Dermis microvascular lymphatic vessel endothelial cell (primary cell): ENCODE data around the gene DNAJB6. TPM values are rescaled to one million over a fixed set of nuclear protein-coding genes. Genes with fewer than 3 reads are reported as not detected.

Experiments
- DNase-seq, 2 donors: peaks; one replicate each; pipeline versions ENCODE4 v3.0.0 to v3.0.0-alpha.2; 2010; ENCODE audit warnings: low read depth in 2 of 2
- total RNA-seq: library from RNA; depleted of rRNA; stranded (reverse); fragments of >200 nt; gene quantifications from 2 replicates; pipeline ENCODE4 v1.2.1, GENCODE V29; 2014

The DNAJB6 gene
- total RNA-seq, 1 donor from 2014 or later = 89.1 TPM

DNA sequence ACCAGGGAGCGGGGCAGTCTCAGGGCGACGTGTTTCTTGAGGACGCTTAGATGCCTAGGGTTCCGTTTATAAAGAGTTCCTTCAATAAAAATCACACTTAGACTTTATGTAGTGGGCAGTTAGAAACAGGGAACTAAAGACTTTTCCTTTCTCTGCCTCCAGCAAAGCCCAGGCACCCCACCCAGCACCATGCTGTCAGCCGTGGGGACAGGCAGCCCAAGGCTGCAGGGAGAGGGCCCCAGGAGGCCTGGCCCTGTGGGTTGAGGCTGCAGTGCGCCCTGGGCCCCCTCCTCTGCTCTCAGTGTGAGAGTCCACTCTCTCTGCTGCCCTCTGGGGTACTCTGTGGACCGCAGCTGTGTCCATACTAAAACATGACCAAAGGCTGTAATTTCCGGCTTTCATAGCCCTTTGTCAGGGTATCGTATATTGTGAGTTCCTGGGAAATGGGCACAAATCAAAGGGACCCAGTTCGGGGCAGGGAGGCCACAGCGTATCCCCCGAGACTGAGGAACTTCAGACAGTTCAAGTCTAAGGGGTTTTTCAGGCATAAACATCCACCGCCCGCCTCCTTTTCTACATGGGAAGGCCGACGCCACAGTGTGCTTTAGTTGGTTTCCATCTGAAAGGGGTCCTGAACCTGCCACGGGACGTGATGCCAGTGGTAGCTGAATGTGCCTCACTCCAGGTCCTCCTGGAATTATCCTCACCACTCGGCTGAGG lies 59.7 kb downstream of the DNAJB6 start:
- no peak for DNase-seq

DNA sequence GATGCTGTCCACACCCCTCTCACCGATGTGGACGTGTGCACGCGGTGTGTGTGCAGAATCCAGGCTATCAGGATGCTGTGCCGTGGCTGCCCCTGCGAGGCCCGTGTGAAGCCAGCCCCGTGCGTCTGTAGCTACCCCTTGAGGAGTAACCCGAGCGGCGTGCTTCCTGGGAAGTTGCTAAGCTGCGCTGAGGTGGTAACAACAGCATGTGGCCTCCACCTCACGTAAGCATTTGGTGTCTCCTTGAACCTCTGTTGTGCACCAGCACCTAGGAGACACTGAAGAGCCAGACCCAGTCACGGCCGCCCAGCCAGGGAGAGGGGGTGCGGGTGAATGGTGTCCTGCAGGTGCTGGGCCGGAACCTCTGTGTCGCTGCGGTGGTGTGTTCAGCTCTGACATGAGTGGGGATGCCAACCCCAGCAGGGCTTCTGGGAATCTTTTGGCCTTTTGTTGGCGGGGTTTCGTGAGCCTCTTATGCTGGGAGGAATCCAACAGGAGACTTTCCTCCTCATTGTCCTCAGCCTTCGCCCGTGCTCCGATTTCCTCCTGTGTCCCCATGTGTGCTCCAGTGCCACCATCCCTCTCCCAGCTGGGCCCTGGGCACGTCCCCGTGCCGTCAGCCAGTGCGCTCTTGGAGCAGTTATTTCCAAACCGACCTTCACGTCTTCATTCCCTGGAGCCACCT lies 60.4 kb downstream of the DNAJB6 start:
- DNase-seq = no peak

DNA sequence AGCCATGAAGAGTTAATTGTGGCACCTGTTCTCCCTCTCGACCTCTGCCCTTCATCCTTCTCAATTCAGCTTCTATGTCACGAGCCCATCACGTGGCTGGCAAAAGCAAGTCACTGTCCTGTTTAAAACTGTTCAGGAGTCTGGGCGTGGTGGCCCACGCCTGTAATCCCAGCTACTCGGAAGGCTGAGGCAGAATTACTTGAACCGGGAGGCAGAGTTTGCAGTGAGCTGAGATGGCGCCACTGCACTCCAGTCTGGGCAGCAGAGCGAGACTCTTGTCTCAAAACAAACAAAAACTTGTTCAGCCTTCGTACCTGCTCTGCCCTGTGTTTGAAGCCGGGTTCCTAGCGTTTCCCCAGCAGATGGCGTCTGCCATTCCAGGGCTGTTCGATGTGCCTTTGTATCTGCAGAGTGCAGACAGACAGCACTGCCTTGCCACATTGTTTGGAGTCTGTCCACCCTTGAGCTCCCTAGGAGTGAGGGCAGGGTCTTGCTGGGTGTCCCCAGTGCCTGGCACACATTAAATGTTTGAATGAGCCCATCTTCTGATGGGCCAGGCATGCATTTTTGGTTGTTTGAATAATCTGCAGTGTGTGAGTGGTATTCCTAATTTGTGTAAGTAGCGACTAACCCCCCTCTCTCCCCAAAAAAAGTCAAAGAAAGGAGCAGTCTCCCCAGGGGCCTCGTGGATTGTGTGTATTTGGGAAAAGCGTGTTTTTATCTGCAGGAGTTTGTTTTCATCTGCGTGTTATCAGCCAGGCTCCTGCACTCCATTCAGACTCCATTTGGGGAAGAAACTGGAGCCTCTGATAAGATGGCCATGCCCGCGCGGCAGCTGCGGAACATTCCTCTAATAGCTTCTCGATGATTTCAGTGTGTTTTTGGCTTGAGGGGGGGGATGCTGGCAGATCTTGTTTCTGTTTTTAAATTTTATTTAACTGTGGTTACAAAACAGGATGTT lies 61.2 kb downstream of the DNAJB6 start:
- DNase-seq = peak in 1 of 2 donors; percentile 28

DNA sequence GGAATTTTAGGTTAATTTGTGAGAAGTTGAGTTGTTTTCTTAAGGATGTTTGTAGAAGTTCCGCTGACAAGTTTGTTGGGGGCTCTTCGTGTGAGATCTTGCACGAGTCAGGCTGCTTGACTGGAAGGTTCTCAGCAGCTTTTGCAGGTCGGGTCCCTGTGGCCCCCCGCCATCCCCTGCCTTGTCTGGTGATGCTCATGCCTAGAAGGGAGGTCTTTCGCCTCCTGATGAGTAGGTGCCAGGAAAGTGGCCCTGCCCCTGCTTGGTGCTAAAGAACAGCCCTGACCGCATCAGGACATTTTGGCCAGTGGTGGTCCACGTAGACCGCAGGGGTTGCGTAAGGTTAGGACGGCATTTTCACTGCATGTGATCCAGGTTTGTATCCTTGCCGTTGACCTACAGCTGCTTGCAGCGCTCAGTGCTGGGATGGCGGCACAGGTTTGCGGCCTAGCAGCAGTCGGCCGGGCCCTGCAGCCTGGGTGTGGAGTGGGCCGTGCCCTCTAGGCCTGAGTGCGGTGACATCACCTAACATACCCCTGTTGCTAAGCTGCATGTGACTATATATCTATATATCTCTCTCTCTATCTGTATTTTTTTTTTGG lies 62.4 kb downstream of the DNAJB6 start:
- DNase-seq = no peak

DNA sequence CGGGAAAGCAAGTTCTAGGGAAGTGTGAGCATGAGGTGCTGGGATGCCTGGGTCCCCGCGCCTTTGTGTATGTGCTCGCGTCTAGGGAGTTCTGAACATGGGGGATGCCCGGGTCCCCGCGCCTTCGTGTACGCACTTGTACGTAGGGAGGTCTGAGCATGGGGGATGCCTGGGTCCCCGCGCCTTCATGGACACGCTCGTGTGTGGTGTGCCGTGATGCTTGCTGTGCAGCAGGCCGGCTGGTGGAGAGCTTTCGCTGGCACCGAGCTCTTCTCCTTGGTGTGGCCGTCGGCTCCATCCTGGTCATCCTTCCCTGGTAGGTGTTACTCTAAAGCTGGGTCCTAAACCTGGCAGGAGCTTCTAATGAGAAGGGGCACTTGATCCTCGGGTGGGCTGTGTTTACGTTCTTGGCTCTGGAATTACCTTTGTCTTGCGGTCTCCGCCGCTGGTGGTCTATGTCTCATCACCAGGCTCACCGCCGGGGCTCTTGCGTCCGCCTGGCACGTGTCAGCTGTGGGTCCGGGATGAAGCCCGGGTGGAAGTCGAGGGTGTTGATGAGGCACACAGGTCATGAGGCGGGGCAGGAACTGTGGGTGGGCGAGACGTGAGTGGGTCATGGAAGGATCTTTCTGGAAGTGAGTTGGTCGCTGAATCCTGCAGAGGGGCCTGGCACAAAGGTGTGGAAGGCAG lies 63.5 kb downstream of the DNAJB6 start:
- no peak for DNase-seq

DNA sequence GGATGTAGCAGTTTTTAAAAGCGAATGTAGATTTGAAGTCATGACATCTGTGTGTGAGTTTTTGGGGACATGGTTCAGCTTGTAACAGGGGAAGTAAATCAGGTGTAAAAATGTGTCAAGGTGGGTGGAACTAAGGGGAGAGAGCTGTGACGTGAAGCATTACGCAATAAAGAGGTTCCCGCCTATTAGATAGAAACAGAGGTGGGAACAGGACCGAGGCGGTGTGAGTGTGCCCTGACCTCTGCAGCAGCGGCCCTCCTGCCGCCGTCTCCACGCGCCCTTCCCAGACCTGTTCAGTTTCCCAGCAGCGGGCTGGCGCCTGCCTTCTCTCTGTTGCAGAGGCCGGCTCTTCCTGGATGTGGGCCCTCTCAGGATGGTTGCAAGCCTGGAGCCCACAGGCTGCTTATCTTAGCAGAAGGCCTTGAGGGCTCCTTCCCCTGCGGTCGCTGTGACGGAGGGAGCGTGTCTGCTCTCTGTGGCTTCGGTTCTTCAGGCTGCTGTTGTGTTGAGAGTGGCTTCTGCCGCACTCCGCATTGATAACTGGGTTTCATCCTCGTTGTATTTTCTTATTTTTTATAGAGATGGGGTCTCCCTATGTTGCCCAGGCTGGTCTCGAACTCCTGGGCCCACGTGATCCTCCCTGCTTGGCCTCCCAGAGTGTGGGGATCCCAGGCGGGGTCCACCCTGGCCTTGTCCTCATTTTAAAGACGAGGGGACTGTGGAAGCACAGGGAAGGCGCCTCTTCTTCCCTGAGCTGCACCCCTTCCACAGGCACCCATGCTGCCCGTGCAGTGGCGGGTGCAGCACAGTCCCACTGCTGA lies 65.0 kb downstream of the DNAJB6 start:
- no peak for DNase-seq

DNA sequence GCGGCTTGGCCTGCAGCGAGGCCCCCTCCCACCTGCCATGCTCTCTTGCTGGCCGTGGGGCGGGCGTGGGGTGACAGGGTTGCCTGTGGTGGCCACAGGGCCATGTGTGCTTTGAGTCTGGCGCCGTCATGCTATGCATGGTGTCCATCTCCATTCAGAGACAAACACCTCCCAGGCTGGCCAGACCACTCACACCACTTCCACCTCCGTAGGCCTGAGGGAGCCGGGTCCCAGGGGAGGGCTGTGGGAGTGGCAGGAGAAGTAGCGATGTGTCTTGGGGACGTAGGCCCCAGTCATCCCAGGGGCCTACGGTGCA lies 65.5 kb downstream of the DNAJB6 start:
- DNase-seq = no peak

DNA sequence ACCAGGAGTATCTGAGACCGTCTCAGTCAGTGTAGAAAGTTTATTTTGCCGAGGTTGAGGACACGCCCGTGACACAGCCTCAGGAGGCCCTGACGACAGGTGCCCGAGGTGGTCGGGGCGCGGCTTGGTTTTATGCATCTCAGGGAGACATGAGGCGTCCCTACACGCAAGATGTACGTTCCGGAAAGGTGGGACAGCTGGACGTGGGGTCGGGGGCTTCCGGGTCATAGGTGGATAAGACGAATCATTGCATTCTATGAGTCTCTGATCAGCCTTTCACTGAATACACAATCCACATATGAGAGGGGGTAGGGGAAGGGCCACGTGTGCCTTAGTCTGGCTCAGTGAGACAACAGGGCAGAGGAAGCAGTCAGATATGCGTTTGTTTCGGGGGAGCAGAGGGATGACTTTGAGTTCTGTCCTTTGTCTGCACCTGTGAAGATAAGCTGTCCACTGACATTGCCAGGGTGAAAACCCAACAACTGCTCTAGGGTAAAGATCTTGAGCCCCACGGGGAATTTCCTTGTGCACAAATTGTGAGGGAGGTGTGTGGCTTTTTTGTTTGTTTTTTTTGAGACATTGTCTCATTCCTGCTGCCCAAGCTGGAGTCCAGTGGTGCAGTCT lies 66.2 kb downstream of the DNAJB6 start:
- DNase-seq = no peak

DNA sequence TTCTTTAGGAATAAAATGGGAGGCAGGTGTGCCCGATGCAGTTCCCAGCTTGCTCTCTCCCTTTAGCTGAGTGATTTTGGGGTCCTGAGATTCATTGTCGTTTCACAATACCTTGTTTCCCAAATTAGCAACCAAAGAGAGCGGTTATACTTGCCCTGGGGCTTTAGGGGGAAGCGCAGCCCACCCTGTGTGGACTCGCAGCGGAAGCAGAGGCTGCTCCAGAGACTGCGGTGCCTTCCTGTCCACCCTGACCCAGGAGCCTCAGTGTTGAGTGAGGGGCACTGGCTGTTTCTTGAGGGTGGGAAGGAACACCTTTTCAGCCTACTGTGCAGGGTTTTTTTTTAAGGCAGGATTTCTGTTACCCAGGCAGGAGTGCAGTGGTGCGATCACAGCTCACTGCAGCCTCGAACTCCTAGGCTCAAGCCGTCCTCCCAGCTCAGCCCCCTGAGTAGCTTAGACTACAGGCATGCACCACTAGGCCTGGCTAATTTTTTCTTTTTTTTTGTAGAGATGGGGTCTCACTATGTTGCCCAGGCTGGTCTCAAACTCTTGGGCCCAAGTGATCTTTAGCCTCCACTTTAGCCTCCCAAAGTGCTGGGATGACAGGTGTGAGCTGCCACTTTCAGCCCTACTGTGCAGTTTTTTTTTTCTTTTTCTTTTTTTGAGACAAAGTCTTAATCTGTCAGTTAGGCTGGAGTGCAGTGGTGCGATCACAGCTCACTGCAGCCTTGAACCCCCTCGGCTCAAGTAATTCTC lies 67.0 kb downstream of the DNAJB6 start:
- no peak for DNase-seq

DNA sequence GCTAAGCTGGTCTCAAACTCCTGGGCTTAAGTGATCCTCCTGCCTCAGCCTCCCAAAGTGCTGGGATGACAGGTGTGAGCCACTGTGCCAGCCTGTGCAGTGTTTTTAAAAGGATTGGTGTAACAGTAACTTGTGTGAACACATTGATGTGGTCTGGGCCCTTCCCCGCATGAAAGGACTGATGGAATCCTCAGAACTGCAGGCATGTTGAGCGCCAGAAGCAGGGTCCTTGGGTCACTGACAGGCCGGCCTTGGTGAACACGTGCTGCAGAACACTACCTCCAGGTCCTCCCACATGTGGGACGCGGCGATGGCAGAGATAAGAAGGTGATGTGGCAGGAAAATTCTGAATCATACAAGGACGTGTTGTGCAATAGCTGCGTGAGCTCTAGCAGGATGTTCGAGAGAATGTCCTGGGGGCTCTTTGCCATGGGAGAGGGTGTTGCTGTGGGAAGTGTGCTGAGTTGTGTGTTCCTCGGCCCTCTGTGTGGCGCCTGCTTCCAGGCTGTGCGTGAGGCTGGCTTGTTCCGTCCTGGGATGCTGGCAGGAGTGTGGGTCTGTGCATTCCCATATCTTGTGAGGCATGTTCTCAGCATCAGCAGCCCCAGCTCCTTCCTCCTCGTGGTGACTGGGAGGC lies 68.2 kb downstream of the DNAJB6 start:
- DNase-seq = peak in 1 of 2 donors; percentile 53

DNA sequence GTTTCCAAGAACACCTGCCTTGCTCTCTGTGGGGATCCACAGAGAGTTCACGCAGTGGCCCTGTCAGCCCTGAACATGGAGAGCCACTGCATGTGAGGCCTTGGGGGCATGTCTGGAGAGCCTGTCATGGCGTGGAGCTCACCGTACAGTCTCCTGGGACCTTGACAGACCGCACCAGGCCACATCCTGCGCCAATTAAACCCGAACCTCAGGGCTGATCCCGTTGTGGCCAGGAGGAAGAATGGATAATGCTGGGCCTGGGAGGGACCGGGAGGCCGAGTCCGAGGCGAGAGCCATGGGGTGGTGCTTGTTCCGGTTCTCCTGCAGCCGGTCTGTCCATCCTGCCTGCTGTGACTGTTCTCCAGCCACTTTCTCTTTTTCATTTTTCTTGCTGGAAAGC lies 68.7 kb downstream of the DNAJB6 start:
- DNase-seq = no peak

DNA sequence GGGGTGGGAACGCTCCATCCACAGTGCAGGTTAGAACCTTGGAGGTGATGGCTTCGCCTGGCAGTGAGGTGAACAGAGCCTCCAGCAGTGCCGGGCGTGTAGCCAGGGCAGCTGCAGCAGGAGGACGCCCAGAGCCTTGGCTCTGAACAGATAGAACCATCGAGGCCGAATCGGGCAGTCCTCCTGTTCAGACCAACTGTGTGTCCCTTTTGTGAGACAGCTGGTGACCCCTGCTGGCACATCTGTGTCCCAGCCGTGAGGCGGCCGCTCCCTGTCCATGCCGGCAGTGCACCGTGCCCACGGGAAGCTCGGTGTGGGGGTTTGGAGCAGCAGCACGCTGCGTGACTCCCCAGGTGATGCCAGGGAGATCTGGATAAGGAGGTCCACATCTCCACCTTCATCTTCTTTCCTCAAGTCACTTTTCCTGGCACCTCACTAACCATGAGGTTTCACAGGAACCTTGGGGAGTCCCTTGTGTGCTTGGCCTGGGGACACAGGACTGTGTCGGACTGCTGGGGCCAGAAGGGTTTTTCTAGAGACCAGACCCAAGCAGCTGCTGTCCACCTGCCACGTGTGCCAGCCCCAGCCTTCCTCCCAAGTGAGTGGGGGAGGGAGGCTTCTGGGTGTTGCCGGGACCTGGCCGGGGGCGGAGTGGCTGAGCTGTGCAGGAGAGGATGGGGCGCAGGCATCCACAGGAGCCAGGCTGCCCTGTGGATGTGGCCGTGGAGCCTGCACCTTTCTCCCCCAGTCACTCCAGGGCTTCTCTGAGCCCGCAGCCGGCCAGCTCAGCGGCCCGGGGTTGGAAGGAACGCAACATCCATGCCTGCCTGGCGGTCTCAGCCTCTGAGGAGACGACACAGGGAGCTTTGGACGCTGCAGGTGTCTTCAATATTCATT lies 69.4 kb downstream of the DNAJB6 start:
- no peak for DNase-seq

DNA sequence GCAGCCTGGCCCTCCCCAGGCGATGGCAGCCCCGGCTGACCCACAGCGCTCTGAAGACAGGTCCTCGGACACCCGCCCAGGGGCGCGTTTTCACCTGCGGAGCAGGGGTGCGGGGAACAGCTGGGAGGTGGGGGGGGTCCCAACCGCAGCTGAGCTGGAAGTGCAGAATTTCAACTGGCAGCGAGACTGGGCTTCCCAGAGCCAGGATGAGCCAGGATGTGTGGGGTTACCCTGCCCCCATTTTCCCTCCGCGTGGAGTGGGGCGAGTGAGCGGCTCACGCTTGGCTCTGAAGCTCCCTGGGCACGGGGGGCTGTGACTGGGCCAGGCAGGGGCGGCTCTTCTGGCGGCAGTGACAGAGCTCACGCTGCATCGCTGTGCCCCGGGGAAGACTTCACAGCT lies 70.2 kb downstream of the DNAJB6 start:
- no peak for DNase-seq

DNA sequence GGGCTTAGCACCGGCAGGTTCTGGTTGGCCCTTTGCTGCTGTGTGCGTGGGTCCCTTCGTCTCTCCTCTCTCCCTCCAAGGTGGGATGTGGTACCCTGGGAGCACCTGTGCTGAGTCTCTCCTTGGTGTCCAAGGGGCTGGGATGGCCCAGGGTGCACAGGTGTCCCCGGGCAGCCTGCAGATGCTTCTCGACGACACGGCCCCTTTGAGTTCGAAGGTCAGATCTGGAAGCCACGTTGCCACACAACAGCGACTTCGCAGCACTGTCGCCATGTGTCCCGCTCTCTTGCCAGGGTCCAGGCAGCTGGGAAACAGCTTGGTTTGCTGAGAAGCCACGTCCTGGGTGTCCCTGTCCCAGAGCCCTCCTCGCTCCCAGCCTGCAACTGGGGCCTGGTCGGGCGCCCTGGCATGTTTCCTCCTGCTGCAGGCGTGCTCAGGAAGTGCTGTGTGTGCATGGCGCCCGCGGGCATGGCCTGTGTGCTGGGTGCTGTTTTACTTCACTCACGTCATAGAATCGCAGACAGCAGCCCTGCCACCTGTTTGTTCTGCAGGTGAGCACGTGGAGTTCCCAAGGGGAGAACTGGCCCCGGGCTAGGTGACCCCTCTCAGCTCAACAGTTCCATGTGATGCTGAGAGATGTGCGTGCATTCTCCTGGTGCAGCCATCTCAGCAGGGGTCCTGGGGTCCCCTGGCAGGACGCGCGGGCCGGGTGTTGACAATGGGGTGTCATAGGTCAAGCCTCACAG lies 70.9 kb downstream of the DNAJB6 start:
- DNase-seq = no peak

DNA sequence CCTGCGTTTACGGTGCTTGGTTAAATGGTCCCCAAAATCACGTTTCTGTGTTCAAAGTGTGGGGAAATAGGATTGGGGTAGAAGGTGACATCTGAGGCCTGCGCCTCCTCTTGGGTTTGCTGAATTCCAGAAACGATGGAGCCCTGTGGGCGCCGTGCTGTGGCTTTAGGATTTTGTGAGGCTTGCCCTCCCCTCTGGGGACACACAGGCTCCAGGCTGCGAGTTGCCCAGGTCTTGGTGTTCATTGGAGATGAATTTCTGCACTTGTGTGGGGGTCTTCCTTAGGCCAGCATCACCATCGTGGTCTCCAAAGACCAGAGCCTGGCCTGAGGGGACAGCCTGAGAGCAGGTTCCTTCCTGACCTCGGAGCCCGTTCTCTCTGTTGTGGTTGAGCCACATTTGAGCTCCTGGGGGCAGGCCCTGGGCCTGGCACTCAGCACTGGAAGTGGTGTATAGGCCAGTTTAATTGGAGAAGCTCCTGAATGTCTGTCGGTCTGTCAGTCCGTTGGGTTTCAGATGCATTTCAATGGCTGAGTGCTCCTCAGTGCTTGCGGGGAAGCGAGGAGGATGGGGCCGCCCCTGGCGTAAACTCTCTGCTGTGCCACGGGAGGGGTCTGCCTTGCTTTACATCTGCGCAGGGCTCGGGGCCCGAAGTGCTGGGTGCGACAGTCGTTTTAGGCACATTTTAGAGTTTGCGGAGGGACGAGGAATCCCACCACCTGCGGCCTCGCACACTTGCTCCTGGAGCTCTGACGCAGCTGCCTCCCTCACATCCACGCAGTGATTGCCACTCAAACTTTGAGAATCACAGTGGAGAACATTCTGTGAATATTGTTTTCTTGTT lies 71.7 kb downstream of the DNAJB6 start:
- DNase-seq = no peak

DNA sequence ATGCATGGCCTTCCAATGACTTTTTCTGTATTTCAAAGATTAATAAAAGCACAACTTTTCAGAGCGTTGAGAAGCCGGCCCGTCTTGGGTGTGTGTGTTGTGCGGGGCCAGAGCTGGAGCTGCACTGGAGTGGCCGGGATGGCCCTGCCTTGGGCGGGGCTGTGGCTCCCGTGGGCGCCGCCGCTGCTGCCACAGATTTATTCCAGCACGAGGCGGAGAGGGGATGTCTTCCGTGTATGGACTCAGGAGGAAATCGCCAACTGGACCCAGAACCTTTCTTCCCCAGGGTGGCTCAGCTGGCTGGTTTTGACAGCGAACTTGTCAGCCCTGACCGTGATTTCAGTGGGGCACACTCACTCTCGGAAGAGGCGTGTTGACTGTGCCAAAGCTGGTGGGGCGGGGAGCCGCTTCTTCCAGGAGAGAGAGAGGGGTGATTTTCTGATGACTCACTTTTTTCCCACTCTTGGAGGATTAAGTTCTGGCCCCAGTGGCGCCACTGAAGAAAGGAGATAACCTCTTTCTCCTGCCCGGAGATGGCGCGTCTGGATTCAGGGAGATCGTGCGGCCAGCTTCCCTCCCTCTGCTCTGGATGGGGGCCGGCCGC lies 72.4 kb downstream of the DNAJB6 start:
- no peak for DNase-seq
